M059J (cell line): ENCODE data around the gene COG7. TPM values are rescaled to one million over a fixed set of nuclear protein-coding genes. Genes with fewer than 3 reads are reported as not detected.
"Not testable (repeated sequence)": the region's sequence is repeated elsewhere in the genome, so short reads cannot be mapped to it uniquely, and the experiment has no call there.

ENCODE experiments used
- DNase-seq: peaks from one replicate; pipeline ENCODE4 v3.0.0-alpha.2; 2012; ENCODE audit warnings: low read depth
- total RNA-seq: library from RNA; depleted of rRNA; stranded (reverse); fragments of >200 nt; shearing (Covaris generic); gene quantifications from 2 replicates; pipeline ENCODE4 v1.2.3, GENCODE V29; 2014

Gene COG7
- total RNA-seq, 1 experiment from 2014 or later, result 30.5 TPM

DNA sequence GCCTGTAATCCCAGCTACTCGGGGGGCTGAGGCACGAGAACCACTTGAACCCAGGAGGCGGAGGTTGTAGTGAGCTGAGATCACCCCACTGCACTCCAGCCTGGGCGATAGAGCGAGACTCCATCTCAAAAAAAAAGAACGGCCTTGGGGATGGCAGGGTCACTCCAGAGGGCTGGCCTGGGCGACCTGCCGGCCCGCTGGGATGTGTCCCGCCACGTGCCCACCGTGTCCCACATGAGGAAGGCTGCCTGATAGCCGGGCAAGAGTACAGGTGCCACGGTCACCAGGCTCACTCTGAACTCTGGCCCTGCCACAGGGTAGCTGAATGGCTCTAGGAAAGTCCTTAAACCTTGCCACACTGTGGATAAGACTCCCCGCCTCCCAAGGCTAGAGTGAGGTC lies 67.5 kb downstream of the COG7 start:
- DNase-seq, result no peak

DNA sequence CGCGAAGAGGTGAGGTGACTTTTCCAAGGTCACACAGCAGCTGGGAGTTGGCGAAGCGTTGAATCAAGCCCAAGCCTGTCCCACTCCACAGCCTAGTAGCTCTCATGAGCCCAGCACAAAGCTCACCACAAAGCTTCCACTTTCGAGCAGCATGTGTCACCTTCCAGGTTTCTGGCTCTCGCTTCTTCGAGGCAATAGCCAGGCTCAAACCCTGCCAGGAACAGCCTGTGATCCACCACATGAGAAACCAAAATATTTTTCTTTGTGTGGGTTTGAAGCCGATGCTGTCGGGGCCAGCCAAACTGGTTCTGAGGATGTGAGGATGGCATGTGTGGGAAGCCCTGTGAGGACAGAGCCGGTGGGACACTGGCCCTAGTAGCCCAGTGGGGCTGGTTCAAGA lies 68.1 kb downstream of the COG7 start:
- DNase-seq, result no peak

DNA sequence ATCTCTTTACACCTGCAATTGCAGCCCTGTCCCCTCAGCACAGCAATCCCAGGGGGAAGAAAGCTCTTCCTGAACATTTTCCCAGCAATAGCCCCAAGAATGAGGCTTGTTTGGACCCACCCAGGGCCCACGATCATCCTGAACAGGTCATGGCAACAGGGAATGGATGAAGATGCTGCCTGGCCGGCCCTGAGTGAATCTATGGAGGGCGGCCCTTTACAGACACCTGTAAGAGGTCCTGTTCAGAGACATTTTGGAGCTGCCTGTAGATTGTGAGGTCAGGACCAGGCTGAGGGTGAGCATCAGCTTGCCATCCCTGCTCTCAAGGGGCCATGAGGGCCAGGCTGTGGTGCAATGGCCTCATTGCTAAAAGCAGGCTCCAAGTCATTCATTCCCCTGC lies 69.1 kb downstream of the COG7 start:
- no peak for DNase-seq

DNA sequence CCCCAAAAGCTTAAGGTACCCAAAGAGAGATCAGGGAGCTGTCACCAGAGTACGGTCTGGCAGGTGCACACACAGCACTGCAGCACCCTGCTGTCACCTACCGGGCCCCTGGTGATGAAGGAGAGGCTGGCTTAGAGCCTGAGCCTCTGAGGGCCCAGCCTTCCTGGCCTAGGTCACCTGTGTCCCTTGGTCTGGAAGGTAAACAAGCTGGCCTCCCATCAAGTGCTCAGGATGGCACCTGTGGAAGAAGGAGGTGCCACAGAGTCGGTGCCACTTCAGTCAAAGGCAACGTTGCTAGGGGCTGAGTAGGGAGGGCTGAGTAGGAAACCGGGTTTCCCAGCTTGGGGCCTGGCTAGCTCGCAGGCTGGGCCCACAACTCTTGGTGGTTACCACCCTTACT lies 70.7 kb downstream of the COG7 start:
- no peak for DNase-seq

DNA sequence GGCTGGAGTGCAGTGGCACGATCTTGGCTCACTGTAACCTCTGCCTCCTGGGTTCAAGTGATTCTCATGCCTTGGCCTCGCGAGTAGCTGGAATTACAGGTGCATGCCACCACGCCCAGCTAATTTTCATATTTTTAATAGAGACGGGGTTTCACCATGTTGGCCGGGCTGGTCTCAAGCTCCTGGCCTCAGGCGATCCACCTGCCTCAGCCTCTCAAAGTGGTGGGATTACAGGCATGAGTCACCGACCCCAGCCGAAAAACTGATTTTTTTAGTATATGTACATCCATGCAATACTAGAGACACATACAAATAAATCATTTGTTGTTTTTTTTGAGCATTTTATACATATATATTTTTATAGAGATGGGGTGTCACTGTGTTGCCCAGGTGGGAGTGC lies 71.3 kb downstream of the COG7 start:
- DNase-seq, result not testable (repeated sequence)

DNA sequence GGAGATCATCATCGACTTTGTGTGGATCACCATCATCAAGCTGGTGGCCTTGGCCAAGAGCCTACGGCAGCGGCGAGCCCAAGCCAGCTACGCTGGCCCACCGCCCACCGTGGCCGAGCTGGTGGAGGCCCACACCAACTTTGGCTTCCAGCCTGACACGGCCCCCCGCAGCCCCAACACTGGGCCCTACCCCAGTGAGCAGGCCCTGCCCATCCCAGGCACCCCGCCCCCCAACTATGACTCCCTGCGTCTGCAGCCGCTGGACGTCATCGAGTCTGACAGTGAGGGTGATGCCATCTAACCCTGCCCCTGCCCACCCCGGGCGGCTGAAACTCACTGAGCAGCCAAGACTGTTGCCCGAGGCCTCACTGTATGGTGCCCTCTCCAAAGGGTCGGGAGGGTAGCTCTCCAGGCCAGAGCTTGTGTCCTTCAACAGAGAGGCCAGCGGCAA lies 72.5 kb downstream of the COG7 start:
- no peak for DNase-seq

DNA sequence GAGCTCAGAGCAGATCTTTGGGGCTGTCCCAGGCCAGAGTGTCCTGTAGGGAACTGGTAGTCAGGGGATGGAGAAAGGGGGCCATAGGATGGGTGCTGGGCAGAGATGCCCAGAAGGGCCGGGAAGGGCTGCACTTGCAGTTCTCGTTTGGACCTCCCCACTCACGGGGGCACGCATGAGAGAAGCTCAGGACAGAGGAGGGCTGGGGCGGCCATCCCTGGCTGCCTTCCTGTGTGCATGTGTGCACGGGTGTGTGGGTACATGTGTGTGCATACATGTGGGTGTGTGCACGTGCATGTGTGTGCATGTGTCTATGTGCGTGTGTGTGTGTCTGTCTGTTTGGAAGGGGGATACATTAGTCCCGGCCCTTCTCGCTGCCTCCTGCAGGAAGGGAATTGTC lies 73.3 kb downstream of the COG7 start:
- no peak for DNase-seq

DNA sequence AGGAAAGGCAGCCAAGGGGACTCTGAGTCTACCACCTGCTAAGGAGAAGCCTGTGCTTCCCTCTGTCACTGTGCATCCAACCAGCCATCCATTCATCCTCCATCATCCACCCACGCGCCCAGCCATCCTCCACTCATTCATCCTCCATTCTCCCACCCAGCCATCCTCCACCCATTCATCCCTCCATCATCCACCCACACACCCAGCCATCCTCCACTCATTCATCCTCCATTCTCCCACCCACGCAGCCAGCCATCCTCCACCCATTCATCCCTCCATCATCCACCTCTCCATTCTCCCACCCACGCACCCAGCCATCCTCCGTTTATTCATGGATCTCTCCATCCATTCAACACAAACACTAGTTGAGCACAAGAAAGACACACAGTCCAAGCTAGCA lies 74.1 kb downstream of the COG7 start:
- DNase-seq, result no peak

DNA sequence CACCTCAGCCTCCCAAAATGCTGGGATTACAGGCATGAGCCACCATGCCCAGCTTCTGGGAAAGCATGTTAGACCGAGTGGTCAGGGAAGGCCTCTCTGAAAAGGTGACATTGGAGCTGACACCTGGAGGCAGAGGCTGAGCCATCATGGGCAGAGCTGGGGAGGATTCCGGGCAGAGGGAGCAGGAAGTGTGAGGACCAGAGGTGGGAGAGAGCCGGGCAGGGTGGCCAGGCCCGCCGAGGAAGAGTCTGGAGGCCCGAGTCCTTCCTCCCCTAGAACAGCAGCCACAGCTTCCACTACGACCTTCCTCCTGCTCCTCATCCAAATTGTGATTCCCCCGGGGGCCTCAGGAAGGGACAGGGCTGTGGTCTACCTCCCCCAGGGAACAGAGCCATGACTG lies 74.7 kb downstream of the COG7 start:
- DNase-seq, result no peak

DNA sequence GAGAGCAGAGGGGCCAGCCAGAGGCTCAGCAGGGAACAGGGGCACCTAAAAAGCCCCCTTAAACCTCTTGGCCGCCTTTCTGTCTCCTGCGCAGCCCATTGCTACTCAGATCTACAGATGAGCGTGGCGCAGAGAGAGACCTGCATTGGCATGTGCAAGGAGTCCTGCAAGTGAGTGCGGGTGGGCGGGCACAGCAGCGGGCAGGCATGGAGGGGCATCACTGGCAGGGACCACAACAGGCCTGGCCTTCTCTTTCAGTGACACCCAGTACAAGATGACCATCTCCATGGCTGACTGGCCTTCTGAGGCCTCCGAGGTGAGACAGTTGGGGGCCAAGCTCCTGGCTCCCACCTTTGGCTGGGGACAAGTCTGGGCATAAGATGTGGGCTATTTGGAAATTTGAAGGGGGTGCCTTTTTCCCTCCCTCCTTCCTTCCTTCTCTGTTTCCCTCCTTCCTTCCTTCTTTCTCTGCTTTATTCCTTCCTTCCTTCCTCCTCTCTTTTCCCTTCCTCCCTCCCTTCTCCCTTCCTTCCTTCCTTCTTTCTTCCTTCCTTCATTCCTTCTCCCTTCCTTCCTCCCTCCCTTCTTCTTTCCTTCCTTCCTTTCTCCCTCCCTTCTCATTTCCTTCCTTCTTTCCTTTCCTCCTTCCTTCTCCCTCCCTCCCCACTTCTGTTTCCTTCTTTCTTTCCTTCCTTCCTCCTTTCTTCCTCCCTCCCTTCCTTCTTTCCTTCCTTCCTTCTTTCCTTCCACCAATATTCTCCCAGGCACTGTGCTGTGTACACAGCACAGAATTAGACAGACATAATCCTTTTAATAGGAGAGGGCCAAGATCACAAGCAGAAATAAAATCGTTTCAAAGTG lies 75.7 kb downstream of the COG7 start:
- no peak for DNase-seq

DNA sequence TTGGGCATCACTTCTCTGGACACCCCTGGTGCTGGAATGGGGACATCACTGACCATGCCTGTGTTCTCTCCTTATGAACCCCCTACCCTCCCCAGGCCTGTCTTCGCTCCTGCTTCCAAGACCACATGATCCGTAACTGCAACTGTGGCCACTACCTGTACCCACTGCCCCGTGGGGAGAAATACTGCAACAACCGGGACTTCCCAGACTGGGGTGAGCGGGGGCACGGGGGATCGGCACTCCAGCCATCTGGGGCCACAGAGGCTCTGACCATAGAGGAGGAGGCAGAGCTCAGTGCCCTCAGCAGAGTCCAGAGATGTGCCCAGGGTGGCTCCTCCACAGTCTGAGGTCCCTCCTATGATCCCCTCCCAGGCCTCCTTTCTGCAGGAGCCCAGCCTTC lies 77.3 kb downstream of the COG7 start:
- DNase-seq, result no peak

DNA sequence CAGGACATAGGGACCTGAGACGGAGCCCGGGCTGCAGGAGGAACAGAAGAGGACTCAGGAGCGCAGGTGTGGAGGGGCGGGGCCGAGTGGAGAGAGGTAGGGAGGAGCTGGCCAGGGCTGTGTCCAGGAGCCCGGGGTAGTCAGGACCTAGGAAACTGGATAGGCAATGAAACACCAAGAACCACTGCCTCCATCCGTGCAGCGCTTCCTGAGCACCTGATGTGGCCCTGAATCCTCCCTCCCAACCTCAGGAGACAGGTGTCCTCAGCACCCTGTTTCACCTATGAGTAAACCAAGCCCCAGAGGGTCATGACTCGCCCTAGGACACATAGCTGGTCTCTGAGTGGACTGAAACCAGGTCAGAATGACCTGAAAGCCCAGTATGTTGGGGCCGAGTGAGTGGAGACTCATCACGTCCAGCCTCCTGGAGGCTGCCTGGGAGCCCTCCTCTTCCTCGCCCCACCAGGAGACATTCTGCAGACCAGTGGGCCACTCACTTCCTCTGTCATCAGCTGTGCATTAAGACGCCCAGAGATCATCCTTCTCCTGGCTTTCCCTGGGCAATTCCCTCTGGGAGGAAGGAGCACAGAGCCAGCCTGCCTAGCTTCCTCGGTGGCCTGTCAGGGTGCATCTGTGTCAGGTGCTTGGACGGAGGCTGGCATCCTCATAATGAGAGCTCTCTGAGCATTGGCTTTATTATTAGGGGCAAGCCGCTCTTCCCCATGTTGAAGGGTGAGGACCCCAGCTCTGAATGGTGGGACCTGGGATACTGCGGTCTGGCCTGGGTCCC lies 78.1 kb downstream of the COG7 start:
- DNase-seq, result no peak

DNA sequence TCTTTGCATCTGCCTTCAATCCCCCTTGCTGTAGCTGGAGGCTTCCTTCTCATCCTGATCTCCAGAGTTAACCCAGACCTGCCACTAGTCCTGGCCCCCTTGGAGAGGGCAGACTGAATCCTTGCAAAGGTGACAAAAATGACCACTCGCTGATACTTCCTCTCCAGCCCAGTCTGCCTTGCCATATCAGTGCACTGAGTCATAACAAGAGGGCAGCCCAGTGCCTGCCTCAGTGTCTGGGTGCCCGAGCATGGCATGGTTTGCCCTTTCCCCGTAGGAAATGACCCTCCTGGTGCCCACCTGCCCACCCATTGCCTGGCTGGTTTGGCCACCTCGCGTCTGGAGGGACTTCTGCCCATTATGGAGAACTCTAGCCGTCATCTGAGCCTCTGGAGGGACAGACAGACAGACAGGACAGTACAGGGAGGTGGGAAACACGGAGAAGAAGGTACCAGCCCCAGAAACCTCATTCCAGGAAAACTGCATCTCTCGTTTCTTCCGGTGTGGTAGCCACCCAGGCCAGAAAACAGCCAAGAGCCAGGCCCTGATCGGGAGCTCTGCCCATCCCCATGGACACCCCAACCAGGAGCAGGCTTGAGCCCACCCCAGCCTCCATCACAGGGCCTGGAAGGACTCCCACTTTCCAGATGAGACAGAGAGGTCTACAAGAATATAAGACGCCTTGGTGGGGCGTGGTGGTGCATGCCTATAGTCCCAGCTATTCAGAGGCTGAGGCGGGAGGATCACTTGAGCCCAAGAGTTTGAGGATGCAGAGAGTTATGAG lies 79.4 kb downstream of the COG7 start:
- peak; percentile 29 for DNase-seq

DNA sequence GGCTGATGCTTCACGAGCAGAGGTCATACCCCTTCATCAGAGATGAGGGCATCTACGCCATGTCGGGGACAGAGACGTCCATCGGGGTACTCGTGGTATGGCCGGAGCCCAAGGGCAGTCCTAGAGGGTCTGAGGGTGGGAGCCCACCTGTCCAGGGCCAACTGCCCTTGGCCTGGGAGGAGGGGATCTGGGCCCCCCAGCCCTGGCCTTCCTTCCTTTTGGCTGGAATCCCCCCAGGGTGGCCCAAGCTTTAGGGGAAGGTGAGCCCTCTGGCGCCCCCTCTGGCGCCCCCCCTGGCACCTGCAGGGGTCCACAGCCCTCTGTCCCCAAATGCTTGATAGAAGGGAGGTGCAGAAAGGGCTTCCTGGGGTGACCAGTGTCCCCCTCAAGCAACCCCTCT lies 81.6 kb downstream of the COG7 start:
- no peak for DNase-seq

DNA sequence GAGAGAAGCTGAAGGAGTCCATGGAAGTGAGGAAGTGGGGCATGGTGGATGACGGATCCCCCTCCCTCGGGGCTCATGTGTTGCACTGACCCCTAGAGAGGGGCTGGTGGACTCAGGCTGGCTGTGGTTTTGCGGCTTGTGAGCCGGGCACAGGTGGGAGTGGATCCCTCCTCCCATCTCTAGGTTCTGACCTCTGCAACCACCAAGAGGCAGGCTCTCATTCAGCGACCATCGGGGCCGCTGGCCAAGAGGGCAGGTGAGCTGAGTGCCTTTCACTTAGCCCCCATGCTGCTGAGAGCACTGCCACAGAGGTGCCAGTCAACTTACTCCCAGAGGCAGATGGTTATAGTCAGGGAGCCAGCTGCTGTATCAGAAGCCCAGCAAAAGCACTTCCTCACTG lies 83.6 kb downstream of the COG7 start:
- DNase-seq, result no peak

DNA sequence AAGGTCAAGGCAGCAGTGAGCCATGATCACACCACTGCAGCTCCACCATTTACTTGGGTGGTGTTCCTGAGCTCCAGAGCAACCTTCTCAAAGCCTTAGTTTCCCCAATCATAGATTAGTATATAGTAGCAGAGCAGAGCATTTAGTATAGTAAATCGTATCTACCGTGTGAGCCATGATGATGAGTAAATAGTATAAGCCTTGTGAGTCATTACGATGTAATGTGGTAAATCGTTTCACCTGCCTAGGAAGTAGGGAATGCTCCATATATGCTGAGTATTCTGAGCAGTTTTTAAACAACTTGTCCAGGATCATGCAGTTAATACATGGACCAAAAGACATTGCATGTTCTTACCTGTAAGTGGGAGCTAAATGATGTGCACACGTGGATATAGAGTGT lies 84.5 kb downstream of the COG7 start:
- DNase-seq, result peak; percentile 56

DNA sequence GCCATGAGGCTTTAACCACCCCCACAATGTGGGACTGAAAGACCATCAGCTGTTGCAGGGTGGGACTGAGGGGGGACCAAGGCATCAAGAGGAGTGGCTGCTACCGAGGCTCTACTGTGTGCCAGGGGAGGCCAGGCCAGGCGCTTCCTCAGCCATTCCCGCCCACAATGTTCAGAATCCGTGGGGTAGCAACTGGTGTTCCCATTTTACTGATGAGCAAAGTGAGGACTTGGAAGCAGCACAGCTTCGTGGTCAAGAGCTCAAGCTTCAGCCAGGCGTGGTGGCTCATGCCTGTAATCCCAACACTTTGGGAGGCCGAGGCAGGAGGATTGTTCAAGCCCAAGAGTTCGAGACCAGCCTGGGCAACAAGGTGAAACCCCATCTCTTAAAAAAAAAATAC lies 85.0 kb downstream of the COG7 start:
- no peak for DNase-seq

DNA sequence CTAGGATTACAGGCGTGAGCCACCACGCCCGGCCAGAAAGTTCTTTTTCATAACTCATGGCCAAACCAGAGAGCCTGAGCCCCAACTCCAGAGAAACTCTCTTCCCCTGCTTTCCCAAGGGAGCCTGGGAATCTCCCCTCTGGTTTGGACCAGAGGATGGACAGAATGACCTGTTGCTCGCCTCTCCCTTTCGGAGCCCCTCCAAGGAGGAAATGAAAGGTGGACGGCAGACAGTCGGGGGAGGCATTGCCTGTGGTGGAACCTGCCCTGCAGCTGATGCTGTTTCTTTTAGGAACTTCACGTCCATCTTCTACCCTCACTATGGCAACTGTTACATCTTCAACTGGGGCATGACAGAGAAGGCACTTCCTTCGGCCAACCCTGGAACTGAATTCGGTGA lies 85.4 kb downstream of the COG7 start:
- no peak for DNase-seq

DNA sequence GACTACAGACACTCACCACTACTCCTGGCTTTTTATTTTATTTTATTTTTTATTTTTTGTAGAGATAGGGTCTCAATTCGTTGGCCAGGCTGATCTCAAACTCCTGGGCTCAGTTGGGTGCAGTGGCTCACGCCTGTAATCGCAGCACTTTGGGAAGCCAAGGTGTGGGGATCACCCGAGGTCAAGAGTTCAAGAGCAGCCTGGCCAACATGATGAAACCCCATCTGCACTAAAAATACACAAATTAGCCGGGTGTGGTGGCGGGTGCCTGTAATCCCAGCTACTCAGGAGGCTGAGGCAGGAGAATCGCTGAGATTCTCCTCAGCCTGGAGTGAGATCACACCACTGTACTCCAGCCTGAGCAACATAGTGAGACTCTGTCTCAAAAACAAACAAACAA lies 86.6 kb downstream of the COG7 start:
- not testable (repeated sequence) for DNase-seq

DNA sequence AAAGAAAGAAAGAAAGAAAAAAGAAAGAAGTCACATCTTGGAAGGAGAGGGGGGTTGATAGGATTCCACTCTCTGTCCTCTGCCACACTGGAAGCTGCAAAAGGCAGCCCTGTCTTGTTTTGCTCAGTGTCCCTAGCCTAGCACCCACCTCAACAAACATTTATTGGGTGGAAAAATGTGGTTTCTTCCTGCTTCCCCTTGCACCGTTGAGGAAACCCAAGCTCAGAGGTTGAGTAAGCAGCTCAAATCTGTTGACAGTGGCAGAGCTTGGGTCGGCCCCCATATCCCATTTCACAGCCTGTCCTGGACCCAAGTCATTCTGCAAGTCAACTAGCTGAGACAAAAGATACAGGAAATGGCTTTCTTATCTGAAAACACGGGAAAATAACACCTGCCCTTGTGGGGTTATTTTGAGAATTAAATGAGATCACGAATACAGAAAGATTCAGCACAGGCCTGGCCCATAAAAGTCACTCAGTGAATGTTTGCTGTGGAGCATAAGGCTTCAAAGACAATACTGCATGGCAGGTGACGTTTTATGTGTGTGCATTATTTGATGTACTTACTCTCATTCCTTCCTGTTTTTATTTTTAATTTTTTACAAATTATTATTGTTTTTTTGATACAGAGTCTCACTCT lies 87.3 kb downstream of the COG7 start:
- peak; percentile 17 for DNase-seq

DNA sequence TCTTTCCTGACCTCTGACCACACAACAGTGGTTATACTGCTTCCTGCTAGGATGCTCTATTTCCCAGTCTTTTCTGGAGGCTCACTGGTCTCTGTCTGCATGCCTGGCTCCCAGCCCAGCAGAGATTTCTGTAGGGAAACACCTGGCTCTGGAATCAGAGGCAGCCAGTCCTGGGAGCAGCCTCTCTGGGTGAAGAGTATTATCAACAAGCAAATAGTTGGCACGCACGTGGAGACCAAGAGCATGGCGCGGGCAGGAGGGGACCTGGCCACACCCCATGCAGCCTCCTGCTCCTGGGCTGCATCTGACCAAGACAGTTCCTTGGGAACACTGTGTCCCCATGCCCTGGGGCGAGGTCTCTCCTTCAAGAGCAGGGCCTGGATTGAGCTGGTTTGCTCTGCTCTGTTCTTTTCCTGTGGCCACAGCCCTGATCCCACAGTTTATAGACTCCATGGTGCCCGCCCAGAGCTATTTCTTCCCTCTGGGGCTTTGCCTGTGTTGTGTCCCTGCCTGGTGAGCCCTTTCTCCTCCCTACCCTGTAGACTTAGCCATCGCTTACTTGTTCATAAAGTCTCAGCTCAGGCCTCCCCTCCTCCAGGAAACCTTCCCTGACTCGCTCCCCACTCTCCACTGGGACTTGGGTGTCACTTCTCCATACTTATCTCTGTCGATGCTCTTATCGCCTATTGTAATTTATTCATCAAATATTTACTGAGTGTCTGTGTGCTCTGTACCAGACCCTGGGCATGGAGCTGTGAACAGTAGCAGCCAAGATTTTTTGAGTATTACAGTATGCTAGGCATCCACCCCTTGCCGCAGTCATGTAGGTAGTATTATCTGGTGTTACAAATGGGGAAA lies 90.3 kb downstream of the COG7 start:
- peak; percentile 35 for DNase-seq
